Nephron (organoid): ENCODE measurements around the gene ZNF726.
"Not testable (repeated sequence)": the region's sequence is repeated elsewhere in the genome, so short reads cannot be mapped to it uniquely, and the experiment has no call there.

Experiments
- H3K27ac Mint-ChIP-seq, 3 experiments: 2 replicates each; pipeline ENCODE4 v1.8.0; 2020; ENCODE audit warnings: mixed read lengths in 3 of 3, mild to moderate bottlenecking in 2 of 3, moderate library complexity in 1 of 3
- H3K27me3 Mint-ChIP-seq: 2 replicates; pipeline ENCODE4 v1.8.0; 2021; ENCODE audit warnings: low read depth, mild to moderate bottlenecking, moderate library complexity, mixed read lengths
- H3K36me3 Mint-ChIP-seq: 2 replicates; pipeline ENCODE4 v1.8.0; 2020; ENCODE audit warnings: low read depth, mixed read lengths
- H3K4me1 Mint-ChIP-seq: 2 replicates; pipeline ENCODE4 v1.8.0; 2020; ENCODE audit warnings: mixed read lengths
- H3K4me3 Mint-ChIP-seq, 3 experiments: 2 replicates each; pipeline ENCODE4 v1.8.0; 2020; ENCODE audit warnings: mild to moderate bottlenecking in 3 of 3, mixed read lengths in 3 of 3, moderate library complexity in 2 of 3
- H3K9me3 Mint-ChIP-seq: 2 replicates; pipeline ENCODE4 v1.8.0; 2020; ENCODE audit warnings: mixed read lengths
- CTCF ChIP-seq, 3 experiments: fragments of 200-600 bp; sonication (generic); IDR thresholded peaks; one replicate each; pipeline ENCODE4 v1.5.0; 2021; ENCODE audit warnings: antibody characterized with exemption in 3 of 3; ENCODE audit not compliant: unreplicated experiment in 3 of 3

ZNF726 gene

GRCh38 chr19:23916991-23917390 lies 2.3 kb downstream of the ZNF726 start:
- Mint-ChIP-seq H3K9me3 (peaks cover 22% of the 10 kb centered on the region), H3K4me1 (no peaks in the 10 kb centered on the region), H3K36me3 (peaks cover 29% of the 10 kb centered on the region), H3K27ac (no peak overlapping the region), H3K4me3 (no peak overlapping the region), H3K27me3 (no peaks in the 10 kb centered on the region)
- no peak for TF ChIP-seq CTCF (IDR thresholded peaks at IDR 0.05; ENCODE audit: unreplicated experiment in 3 of 3)

- Mint-ChIP-seq H3K9me3 (peaks cover 22% of the 10 kb centered on the region), H3K27ac (peak overlapping the region in 1 of 3 experiments; percentile 42), H3K4me3 (no peak overlapping the region), H3K27me3 (no peaks in the 10 kb centered on the region), H3K36me3 (peaks cover 31% of the 10 kb centered on the region), H3K4me1 (no peaks in the 10 kb centered on the region)
- TF ChIP-seq CTCF (IDR thresholded peaks at IDR 0.05; ENCODE audit: unreplicated experiment in 3 of 3) = no peak
Observed at GRCh38 chr19:23917856-23918255, 3.2 kb downstream of the ZNF726 start.

- H3K36me3 Mint-ChIP-seq = peaks cover 36% of the 10 kb centered on the region
- peaks cover 33% of the 10 kb centered on the region for H3K9me3 Mint-ChIP-seq
- no peak for TF ChIP-seq CTCF (IDR thresholded peaks at IDR 0.05; ENCODE audit: unreplicated experiment in 3 of 3)
- no peak overlapping the region for H3K4me3 Mint-ChIP-seq
- H3K4me1 Mint-ChIP-seq = no peaks in the 10 kb centered on the region
- H3K27ac Mint-ChIP-seq = no peak overlapping the region
- H3K27me3 Mint-ChIP-seq = no peaks in the 10 kb centered on the region
Observed at GRCh38 chr19:23925285-23925684, 10.6 kb downstream of the ZNF726 start.

GRCh38 chr19:23932878-23933277 lies 18.2 kb downstream of the ZNF726 start:
- peaks cover 14% of the 10 kb centered on the region for H3K36me3 Mint-ChIP-seq
- H3K9me3 Mint-ChIP-seq = peaks cover 47% of the 10 kb centered on the region
- no peak overlapping the region for H3K27ac Mint-ChIP-seq
- TF ChIP-seq CTCF (IDR thresholded peaks at IDR 0.05; ENCODE audit: unreplicated experiment in 3 of 3) = no peak
- H3K4me1 Mint-ChIP-seq = no peaks in the 10 kb centered on the region
- H3K27me3 Mint-ChIP-seq = no peaks in the 10 kb centered on the region
- no peak overlapping the region for H3K4me3 Mint-ChIP-seq

GRCh38 chr19:23937031-23937430 lies 22.3 kb downstream of the ZNF726 start:
- H3K36me3 Mint-ChIP-seq, H3K27me3 Mint-ChIP-seq, H3K27ac Mint-ChIP-seq, H3K4me3 Mint-ChIP-seq, H3K4me1 Mint-ChIP-seq: not testable (repeated sequence)
- H3K9me3 Mint-ChIP-seq = peaks cover 56% of the 10 kb centered on the region

- no peak overlapping the region for H3K4me3 Mint-ChIP-seq
- no peaks in the 10 kb centered on the region for H3K4me1 Mint-ChIP-seq
- no peak overlapping the region for H3K27ac Mint-ChIP-seq
- no peak for TF ChIP-seq CTCF (IDR thresholded peaks at IDR 0.05; ENCODE audit: unreplicated experiment in 3 of 3)
- H3K9me3 Mint-ChIP-seq = peaks cover 47% of the 10 kb centered on the region
- no peaks in the 10 kb centered on the region for H3K27me3 Mint-ChIP-seq
- H3K36me3 Mint-ChIP-seq = peaks cover 3% of the 10 kb centered on the region
Observed at GRCh38 chr19:23943411-23943810, 28.7 kb downstream of the ZNF726 start.
